ENCODE measurements around the gene DNAJC1. TPM values are rescaled to one million over a fixed set of nuclear protein-coding genes. Genes with fewer than 3 reads are reported as not detected.

Gene DNAJC1
- total and polyA plus RNA-seq, 11 donors = 9.5 to 68.4 (median 14.1) TPM

GRCh38 chr10:21724687-21725367, 278.7 kb downstream of the DNAJC1 start:
- DNase-seq (peak; percentile 74 to 94 (median 92)), ATAC-seq (peak; percentile 89 to 97 (median 95))
- intact Hi-C loops (cut with DNase I) = loop anchor here in 1 of 10 donors (10.0 kb wide), 2 partner anchors 190 to 650 kb away; partner anchors contain the start of gene MLLT10
- H3K27me3 ChIP-seq = no peaks in the 10 kb centered on the region
- H3K27ac ChIP-seq = no peak overlapping the region
- peaks cover 0 to 29% (median 13%) of the 10 kb centered on the region in 12 donors for H3K4me1 ChIP-seq
- TF ChIP-seq CTCF (IDR thresholded peaks at IDR 0.05) (no peak), POLR2A (IDR thresholded peaks at IDR 0.05) (no peak)
- no peaks in the 10 kb centered on the region for H3K9me3 ChIP-seq
- H3K36me3 ChIP-seq = peaks cover 0 to 30% (median 17%) of the 10 kb centered on the region in 9 donors
- no peak overlapping the region for H3K4me3 ChIP-seq
- 0 to 2% (median 1%) methylated on average over 4 of the region's 4 CpGs for WGBS, 4 donors

- no peak for DNase-seq
- WGBS, 4 donors = 58 to 62% (median 60%) methylated on average over 7 of the region's 7 CpGs
- Histone ChIP-seq H3K27me3 (no peaks in the 10 kb centered on the region), H3K4me1 (peaks cover 0 to 29% (median 13%) of the 10 kb centered on the region in 12 donors), H3K36me3 (peaks cover 0 to 37% (median 17%) of the 10 kb centered on the region in 9 donors), H3K4me3 (no peak overlapping the region), H3K9me3 (no peaks in the 10 kb centered on the region), H3K27ac (no peak overlapping the region)
- no peak for TF ChIP-seq POLR2A (IDR thresholded peaks at IDR 0.05)
- TF ChIP-seq CTCF (IDR thresholded peaks at IDR 0.05) = no peak
- no peak for ATAC-seq
- intact Hi-C loops (cut with DNase I) = loop anchor here in 1 of 10 donors (10.0 kb wide), 2 partner anchors 189 to 649 kb away; partner anchors contain the start of gene MLLT10
Observed at GRCh38 chr10:21724020-21724589, 279.4 kb downstream of the DNAJC1 start.

GRCh38 chr10:21722209-21722608, 281.3 kb downstream of the DNAJC1 start:
- DNase-seq (no peak), ATAC-seq (no peak)
- no peak overlapping the region for H3K27ac ChIP-seq
- H3K9me3 ChIP-seq = no peaks in the 10 kb centered on the region
- H3K4me1 ChIP-seq = peaks cover 0 to 23% (median 13%) of the 10 kb centered on the region in 12 donors
- intact Hi-C loops (cut with DNase I) = loop anchor here in 1 of 10 donors (10.0 kb wide), 2 partner anchors 187 to 647 kb away; partner anchors contain the start of gene MLLT10
- 94 to 98% (median 96%) methylated on average over 2 of the region's 2 CpGs for WGBS, 4 donors
- H3K36me3 ChIP-seq = peaks cover 0 to 39% (median 19%) of the 10 kb centered on the region in 9 donors
- TF ChIP-seq CTCF (IDR thresholded peaks at IDR 0.05) (no peak), POLR2A (IDR thresholded peaks at IDR 0.05) (no peak)
- no peak overlapping the region for H3K4me3 ChIP-seq
- no peaks in the 10 kb centered on the region for H3K27me3 ChIP-seq

GRCh38 chr10:21721000-21721665, 282.4 kb downstream of the DNAJC1 start:
- intact Hi-C loops (cut with DNase I) = loop anchor here in 1 of 10 donors (10.0 kb wide), 2 partner anchors 186 to 646 kb away; partner anchors contain the start of gene MLLT10

More at GRCh38 chr10:21721000-21721665, 282.4 kb downstream of the DNAJC1 start:
- Histone ChIP-seq H3K9me3 (no peaks in the 10 kb centered on the region), H3K4me3 (no peak overlapping the region), H3K27ac (no peak overlapping the region), H3K36me3 (peaks cover 0 to 28% (median 22%) of the 10 kb centered on the region in 9 donors), H3K27me3 (no peaks in the 10 kb centered on the region), H3K4me1 (peaks cover 0 to 21% (median 13%) of the 10 kb centered on the region in 12 donors)
- no peak for DNase-seq
- 79 to 86% (median 83%) methylated on average over 6 of the region's 6 CpGs for WGBS, 4 donors
- TF ChIP-seq CTCF (IDR thresholded peaks at IDR 0.05) (no peak), POLR2A (IDR thresholded peaks at IDR 0.05) (no peak)
- ATAC-seq = no peak
